Spleen (tissue), 7 donors: Measurements from ENCODE around the gene ELFN2.

Experiments
- CTCF ChIP-seq, 11 experiments: fragments of 200-600 bp in 7 of 11; fragments of 450-650 bp in 4 of 11; sonication (generic) in 4 of 11; IDR thresholded peaks in 8 of 11; conservative IDR thresholded peaks in 3 of 11; 1 replicate in 7 of 11; 2 replicates in 4 of 11; pipeline versions ENCODE4 v1.4.0 to v1.8.0; 2016 to 2021; ENCODE audit warnings: antibody characterized with exemption in 11 of 11, inconsistent platforms in 4 of 11, mild to moderate bottlenecking in 1 of 11
- POLR2A ChIP-seq, 3 donors: fragments of 450-650 bp; IDR thresholded peaks; one replicate each; pipeline ENCODE4 v1.5.1; 2017; ENCODE audit warnings: antibody characterized with exemption in 3 of 3, mild to moderate bottlenecking in 1 of 3
- POLR2AphosphoS5 ChIP-seq, 3 donors: sonication (generic); formaldehyde crosslinking; IDR thresholded peaks; one replicate each; pipeline ENCODE4 v1.5.1; 2017; ENCODE audit warnings: antibody characterized with exemption in 3 of 3
- donor health status: DM: no; HTN: no; CAD: no; lungs with moderate emphysema.
- donor health status: DM: no; HTN: no; CAD: no.
- donor health status: DM: no; HTN: no; CAD: no.

- TF ChIP-seq CTCF (IDR thresholded peaks at IDR 0.05 in 8 of 11, conservative IDR thresholded peaks at IDR 0.05 in 3 of 11), result no peak
- TF ChIP-seq POLR2AphosphoS5 (IDR thresholded peaks at IDR 0.05), result no peak
- no peak for TF ChIP-seq POLR2A (IDR thresholded peaks at IDR 0.05)
Measured at GRCh38 chr22:37464181-37464580, 36.9 kb upstream of the ELFN2 start.
